Lower lobe of right lung (tissue), 2 donors: Measurements from ENCODE around the gene SARS1. TPM values are rescaled to one million over a fixed set of nuclear protein-coding genes. Genes with fewer than 3 reads are reported as not detected.

ENCODE experiments used
- ATAC-seq, 2 donors: fragments of 200-7000 bp; cut with Tn5 transposase; one replicate each; pipeline ENCODE4 v1.9.1; 2020 to 2022; ENCODE audit warnings: mild to moderate bottlenecking in 2 of 2, moderate library complexity in 2 of 2
- DNase-seq: peaks from one replicate; pipeline ENCODE4 v3.0.0-alpha.2; 2020
- H3K27ac ChIP-seq: fragments of 200-600 bp; one replicate; pipeline ENCODE4 v1.8.0; 2022
- H3K27me3 ChIP-seq: fragments of 200-600 bp; one replicate; pipeline ENCODE4 v1.8.0; 2022; ENCODE audit warnings: low read depth
- H3K36me3 ChIP-seq: fragments of 200-600 bp; one replicate; pipeline ENCODE4 v1.8.0; 2022; ENCODE audit warnings: mild to moderate bottlenecking
- H3K4me1 ChIP-seq: fragments of 200-600 bp; one replicate; pipeline ENCODE4 v1.8.0; 2022
- H3K4me3 ChIP-seq: fragments of 200-600 bp; one replicate; pipeline ENCODE4 v1.8.0; 2022; ENCODE audit warnings: mild to moderate bottlenecking
- H3K9me3 ChIP-seq: fragments of 200-600 bp; one replicate; pipeline ENCODE4 v1.8.0; 2022
- intact Hi-C: fragments of 100-400 bp; cut with DNase I; formaldehyde crosslinking; loops from one replicate; pipeline ENCODE4 v1.11.0; 2022
- total RNA-seq: library from RNA; stranded (reverse); fragmentation: NEBNext Ultra II Directional; extraction: Animal tissue kit (Norgen Biotek cat#: 25700); gene quantifications from one replicate; pipeline ENCODE4 v1.2.1, GENCODE V29; 2021
- TF ChIP-seq, protein P1 (sequence below): fragments of 200-600 bp; IDR thresholded peaks from one replicate; pipeline ENCODE4 v1.8.0; 2022; ENCODE audit warnings: antibody characterized with exemption, mild to moderate bottlenecking
- donor health status: DM: no; HTN: yes; CAD: no; lungs with severe emphysema.

The SARS1 gene
- total RNA-seq, 1 donor from 2014 or later: 188 TPM

DNA sequence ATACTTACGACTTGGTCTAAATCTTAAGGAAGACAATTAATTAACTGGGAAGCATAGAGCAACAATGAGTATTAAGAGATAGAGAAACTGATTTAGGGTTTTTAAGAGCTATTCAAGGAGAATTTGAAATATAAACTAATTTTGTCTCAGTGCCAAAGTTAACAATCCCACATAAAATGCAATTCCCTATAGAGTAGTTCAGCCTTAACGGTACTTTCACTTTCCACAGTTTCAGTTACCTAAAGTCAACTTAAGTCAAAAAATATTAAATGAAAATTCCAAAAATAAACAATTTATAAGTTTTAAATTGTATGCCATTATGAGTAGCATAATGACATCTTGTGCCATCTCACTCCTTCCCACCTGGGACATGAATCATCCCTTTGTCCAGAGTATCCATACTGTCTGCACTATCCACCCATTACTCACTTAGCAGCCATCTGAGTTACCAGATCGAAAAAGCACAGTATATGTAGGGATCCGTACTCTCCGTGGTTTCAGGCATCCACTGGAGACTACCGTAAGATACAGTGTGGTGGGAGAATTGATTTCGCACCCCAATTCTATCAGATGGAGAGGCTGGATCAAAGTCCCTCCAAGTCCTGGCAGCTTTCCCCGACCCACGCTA lies 4.8 kb upstream of the SARS1 start:
- Histone ChIP-seq H3K4me1 (no peaks in the 10 kb centered on the region), H3K27me3 (no peaks in the 10 kb centered on the region), H3K27ac (no peak overlapping the region), H3K9me3 (no peaks in the 10 kb centered on the region), H3K36me3 (no peaks in the 10 kb centered on the region), H3K4me3 (no peak overlapping the region)
- TF ChIP-seq, protein P1, sequence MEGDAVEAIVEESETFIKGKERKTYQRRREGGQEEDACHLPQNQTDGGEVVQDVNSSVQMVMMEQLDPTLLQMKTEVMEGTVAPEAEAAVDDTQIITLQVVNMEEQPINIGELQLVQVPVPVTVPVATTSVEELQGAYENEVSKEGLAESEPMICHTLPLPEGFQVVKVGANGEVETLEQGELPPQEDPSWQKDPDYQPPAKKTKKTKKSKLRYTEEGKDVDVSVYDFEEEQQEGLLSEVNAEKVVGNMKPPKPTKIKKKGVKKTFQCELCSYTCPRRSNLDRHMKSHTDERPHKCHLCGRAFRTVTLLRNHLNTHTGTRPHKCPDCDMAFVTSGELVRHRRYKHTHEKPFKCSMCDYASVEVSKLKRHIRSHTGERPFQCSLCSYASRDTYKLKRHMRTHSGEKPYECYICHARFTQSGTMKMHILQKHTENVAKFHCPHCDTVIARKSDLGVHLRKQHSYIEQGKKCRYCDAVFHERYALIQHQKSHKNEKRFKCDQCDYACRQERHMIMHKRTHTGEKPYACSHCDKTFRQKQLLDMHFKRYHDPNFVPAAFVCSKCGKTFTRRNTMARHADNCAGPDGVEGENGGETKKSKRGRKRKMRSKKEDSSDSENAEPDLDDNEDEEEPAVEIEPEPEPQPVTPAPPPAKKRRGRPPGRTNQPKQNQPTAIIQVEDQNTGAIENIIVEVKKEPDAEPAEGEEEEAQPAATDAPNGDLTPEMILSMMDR: no peak
- no peak for DNase-seq
- intact Hi-C loops: no loop called here
- no peak for ATAC-seq

DNA sequence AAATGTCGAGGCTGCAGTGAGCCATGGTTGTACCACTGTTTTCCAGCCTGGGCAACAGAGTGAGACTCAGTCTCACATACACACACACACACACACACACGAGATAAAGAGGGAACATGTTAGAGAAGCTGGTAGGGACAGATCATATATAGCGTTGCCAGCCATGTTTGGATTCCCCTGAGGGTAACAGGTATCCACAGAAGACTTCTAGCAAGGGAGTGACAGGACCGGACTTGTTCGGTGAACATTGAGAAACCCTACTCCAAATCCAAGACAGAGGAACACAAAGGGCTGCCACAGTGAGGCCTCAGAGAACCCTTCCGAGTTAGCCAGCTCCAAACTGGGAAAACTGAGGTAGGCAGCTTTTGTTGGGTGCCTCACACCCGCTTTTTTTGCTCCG lies 3.7 kb upstream of the SARS1 start:
- DNase-seq (no peak), ATAC-seq (no peak)
- H3K27ac ChIP-seq: no peak overlapping the region

DNA sequence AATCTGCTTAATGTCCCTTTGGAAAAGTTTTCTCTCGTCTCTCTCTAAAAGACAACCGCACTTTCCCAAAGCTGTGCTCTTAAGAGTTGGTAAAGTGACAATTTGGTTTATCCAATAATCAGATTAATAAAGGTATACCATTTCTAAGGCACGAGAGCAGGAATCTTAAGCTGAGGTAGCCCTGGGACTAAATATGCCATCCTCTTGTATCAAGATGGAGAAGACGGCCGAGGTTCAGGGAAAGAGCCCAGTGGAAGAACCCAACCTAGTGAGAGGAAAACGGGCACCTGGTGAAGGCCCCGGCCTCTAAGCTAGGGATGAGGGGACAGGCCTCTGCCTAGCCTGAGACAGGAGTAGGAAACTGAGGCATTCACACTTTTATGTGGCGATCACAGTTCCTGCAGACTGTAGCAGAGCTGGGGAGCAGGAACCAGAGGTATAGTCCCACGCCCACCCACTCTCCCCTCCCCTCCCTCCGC lies 334 bp upstream of the SARS1 start:
- H3K4me3 ChIP-seq: peak overlapping the region; percentile 100
- ATAC-seq (no peak), DNase-seq (no peak)
- intact Hi-C loops: no loop called here
- H3K27ac ChIP-seq: peak overlapping the region; percentile 91
- no peaks in the 10 kb centered on the region for H3K27me3 ChIP-seq
- H3K36me3 ChIP-seq: peaks cover 17% of the 10 kb centered on the region
- TF ChIP-seq, protein P1: no peak
- H3K9me3 ChIP-seq: no peaks in the 10 kb centered on the region
- H3K4me1 ChIP-seq: peaks cover 33% of the 10 kb centered on the region

More for the DNA sequence above, 3.7 kb upstream of the SARS1 start:
- no peak overlapping the region for H3K4me3 ChIP-seq
- intact Hi-C loops: no loop called here
- H3K9me3 ChIP-seq: no peaks in the 10 kb centered on the region
- no peaks in the 10 kb centered on the region for H3K27me3 ChIP-seq
- TF ChIP-seq, protein P1: no peak
- H3K36me3 ChIP-seq: no peaks in the 10 kb centered on the region
- peaks cover 3% of the 10 kb centered on the region for H3K4me1 ChIP-seq

DNA sequence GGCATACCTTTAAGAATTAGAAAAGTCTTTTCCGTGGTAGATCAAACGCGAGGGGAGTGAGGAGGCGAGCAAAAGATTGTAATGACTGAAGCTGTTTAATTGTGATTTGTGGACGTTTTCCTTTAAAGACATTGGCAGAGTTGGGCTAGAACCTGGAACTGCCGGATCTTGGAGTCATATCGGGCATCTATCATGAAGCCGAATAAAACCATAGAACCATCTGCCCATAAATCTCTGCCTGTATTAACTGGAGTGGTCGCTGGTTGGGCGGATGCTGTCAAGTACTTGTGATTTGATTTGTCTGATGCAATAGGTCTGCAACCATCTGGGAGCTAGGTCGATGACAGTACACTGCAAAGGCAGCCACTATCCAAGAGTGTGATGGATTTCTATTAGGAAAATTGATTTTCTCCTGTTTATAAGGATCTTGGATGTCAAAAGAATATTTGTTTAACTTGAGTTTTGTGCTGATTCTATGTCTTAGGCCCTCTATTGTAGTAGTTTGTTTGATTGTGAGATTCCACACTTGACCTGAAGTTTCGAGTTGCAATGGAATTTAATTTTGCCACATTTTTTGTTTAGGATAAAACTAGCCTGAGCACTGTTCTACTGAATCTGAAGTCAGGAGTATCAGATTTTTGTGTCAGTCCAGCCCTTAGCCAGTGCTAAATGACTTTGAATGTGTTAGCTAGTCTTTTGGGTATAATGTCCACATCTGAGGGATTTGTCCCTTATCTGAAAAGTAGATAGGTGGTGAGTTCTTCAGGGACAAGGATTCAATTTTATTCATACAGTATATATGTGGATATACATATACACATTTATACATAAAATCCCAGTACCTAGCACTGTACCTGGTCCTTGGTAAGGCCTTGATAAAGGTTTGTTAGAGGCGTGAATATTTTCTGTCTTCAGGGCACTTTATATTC lies 1.2 kb downstream of the SARS1 start:
- Histone ChIP-seq H3K27me3 (no peaks in the 10 kb centered on the region), H3K4me3 (peak overlapping the region; percentile 100), H3K4me1 (peaks cover 38% of the 10 kb centered on the region), H3K9me3 (no peaks in the 10 kb centered on the region), H3K27ac (peak overlapping the region; percentile 91), H3K36me3 (peaks cover 17% of the 10 kb centered on the region)
- ATAC-seq (peak; percentile 61 to 63), DNase-seq (no peak)
- TF ChIP-seq, protein P1: no peak
- intact Hi-C loops: no loop called here

DNA sequence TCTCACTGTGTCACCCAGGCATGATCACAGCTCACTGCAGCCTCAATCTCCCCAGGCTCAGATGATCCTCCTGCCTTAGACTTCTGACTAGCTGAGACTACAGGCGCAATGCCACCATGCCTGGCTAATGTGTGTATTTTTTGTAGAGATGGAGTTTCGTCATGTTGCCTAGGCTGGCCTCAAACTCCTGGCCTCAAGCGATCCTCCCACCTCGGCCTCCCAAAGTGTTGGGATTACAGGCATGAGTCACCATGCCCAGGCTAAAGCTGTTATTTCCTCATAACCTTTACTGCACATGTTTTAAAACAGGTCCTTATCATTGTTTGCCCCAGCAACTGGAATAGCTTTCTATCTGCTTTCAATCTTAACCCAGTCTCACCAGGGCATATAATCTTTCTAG lies 2.9 kb downstream of the SARS1 start:
- no peaks in the 10 kb centered on the region for H3K9me3 ChIP-seq
- no peak for DNase-seq
- no peak overlapping the region for H3K27ac ChIP-seq
- intact Hi-C loops: no loop called here
- TF ChIP-seq, protein P1: no peak
- peaks cover 23% of the 10 kb centered on the region for H3K36me3 ChIP-seq
- peaks cover 38% of the 10 kb centered on the region for H3K4me1 ChIP-seq
- no peak for ATAC-seq
- no peaks in the 10 kb centered on the region for H3K27me3 ChIP-seq
- H3K4me3 ChIP-seq: no peak overlapping the region
